ENCODE data around the gene ATP6V0D1.
"Not testable (repeated sequence)": the region's sequence is repeated elsewhere in the genome, so short reads cannot be mapped to it uniquely, and the experiment has no call there.

The ATP6V0D1 gene

DNA sequence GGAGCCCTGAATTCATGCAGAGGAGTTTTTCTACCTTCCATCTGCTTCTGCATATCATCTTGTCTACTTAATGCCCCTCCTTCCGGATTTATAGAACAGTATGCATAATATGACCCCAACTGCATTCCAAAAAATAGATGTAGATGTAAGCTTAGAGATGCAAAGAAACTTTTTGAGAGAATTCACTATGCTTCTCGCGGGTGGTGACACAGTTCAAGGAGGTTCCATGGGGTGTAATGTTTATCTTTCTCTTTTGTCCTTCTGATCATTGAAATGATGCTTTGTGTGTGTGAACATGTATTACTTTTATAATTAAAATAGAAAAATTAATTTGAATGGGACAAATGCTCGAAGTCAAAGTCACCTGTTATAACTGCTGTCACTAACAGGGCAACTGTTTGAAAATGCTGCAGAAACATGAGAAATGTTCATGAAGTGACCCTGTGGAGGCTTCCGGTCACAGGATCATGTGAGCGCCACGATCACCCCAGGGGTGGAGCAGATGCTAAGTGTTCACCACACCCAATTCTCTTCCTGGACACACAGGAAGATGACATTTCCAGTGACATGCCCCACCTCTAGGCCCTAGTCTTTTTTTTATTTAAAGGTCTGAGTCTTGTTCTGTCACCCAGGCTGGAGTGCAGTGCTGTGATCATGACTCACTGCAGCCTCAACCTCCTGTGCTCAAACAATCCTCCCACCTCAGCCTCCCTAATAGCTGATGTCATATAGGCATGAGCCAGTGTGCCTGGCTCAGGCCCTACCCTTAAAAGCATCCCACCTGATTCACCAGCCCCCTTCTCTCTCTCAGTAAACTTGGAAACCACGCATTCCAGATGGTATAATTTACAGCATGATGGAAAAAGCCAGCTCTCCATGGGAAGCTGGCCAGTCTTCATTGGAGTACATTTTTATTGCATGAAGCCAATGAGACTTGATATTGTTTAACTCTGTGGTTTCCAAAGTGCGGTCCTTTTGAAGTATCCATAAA, 23.4 kb upstream of the ATP6V0D1 start:
- DNase-seq (ENCODE audit: low spot score) = peak; percentile 23

- DNase-seq (ENCODE audit: low spot score) = no peak
Measured at GRCh38 chr16:67499106-67499505, 18.1 kb upstream of the ATP6V0D1 start.

- no peak for DNase-seq (ENCODE audit: low spot score)
Measured at GRCh38 chr16:67490335-67491096, 9.6 kb upstream of the ATP6V0D1 start.

GRCh38 chr16:67489401-67490083, 8.6 kb upstream of the ATP6V0D1 start:
- DNase-seq (ENCODE audit: low spot score) = no peak

DNA sequence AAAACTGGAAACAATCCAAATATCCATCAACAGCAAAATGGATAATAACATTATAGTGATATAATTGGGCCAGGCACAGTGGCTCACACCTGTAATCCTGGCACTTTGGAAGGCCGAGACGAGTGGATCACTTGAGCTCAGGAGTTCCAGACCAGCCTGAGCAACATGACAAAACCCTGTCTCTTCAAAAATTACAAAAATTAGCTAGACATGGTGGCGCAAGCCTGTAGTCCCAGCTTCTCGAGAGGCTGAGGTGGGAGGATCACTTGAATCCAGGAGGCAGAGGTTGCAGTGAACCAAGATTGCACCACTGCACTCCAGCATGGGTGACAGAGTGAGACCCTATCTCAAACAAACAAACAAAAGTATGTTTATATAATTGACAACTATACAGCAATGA, 6.6 kb upstream of the ATP6V0D1 start:
- DNase-seq (ENCODE audit: low spot score) = not testable (repeated sequence)

GRCh38 chr16:67486805-67487204, 5.8 kb upstream of the ATP6V0D1 start:
- no peak for DNase-seq (ENCODE audit: low spot score)

DNA sequence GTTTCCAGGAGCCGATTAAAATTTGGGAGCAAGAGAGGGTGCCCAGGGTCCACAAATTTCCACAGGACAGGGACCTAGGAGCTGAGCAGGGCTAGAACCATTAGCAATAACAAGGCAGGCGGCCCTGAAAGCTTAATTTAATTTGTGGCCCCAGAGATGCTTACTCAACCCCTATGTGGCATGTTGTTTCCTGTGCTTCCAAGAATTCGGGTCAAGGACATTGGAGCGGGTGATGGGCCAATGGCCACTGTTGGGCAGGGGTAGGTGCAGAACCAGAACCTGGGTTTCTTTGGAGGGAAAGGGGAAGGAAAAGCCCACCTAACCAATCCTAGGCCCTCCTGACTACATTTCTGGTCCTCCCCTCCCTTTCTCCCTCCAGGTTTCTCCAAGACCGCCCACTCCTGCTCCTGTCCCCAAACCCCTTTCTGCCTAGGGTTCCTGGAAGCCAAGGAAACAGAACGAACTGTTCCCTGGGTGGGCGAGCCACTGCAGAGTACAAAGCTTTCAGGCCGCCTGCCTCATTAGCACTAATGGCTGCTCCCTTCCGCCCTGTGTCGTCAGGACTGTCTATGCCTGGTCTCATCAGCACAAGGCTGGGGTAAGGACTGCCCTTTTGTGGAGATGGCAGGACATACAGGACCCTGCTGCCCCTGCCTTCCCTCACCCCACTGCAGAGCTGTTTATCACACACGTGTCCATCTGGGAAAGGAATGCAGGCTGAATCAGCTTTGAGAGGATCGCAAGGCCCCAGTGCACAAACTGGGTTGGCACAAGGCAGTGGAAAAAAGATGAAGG, 3.0 kb upstream of the ATP6V0D1 start:
- no peak for DNase-seq (ENCODE audit: low spot score)

DNA sequence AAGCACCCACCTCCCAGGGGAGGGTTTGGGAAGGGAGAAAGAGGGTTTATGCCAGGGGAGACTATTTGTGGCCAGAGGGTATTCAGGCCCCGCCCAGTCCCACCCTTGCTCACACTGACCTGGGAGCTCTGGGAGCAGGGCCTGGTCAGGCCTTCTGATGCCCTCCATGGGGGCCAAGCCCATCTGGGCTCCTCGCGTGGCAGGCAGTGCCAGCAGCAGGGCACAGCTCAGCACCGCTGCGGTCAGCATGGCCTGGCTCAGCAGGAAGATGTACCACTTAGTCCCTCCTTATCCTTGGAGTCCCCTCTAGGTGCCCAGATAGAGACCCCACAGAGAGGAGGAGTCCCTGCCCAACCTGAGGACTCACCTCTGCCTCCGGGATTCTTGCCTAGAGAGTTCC, 2.2 kb upstream of the ATP6V0D1 start, which contains the start of gene AGRP:
Gene AGRP, minus strand, starts transcription at position 398 of the 400 bp plus-strand sequence. Its CDS starts 149 bp downstream, at position 249.
- no peak for DNase-seq (ENCODE audit: low spot score)

DNA sequence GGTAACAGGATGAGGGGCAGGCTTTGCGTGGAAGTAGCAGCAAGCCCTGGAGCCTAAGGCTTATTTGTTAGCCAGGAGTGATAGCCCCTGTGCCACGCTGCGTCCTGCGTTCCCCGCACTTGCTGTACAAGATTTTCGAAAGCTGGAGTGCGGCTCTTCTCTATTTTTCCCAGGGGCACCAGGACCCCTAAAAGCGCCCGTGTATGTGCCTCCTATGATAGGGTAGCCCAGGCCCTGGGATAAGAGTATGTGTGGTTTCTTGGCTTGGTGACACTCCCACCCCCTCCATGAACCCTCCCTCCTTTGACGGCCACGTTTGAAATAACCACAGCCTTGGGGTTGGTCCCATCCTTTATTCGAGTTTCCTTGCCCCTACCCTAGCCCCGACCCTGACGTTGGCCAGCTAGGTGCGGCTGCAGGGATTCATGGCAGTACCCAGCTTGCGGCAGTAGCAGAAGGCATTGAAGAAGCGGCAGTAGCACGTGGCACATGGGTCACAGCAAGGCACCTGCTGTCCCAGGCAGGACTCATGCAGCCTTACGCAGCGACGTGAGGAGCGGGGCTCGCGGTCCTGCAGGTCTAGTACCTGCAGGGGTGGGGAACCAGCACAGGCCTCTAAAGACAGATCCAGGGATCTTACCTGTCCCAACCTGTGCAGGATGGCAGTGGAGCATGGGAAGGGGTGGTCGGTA, 1.4 kb upstream of the ATP6V0D1 start:
- no peak for DNase-seq (ENCODE audit: low spot score)

- DNase-seq (ENCODE audit: low spot score) = peak; percentile 60
Measured at GRCh38 chr16:67481561-67482232, 740 bp upstream of the ATP6V0D1 start.

DNA sequence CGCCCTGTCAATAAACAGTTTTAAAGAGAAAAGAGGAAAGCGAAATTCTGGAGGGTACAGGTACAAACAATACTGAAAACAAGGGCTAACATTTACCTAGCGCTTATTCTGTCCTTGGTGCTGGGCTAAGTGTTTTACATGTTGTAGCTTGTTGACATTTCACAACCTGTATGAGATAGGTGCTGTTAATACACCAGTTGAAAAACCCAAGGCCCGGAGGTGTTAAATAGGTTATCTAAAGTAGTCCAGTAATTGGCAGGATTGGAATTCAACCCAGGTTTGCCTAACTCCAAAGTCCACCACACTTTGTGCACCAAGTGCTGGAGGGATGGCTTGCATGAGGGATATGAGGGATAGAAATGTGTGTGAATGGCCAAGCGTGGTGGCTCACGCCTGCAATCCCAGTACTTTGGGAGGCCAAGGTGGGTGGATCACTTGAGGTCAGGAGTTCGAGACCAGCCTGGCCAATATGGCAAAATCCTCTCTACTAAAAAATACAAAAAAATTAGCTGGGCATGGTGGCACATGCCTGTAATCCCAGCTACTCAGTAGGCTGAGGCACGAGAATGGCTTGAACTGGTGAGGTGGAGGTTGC, 2.9 kb downstream of the ATP6V0D1 start:
- no peak for DNase-seq (ENCODE audit: low spot score)

- no peak for DNase-seq (ENCODE audit: low spot score)
Measured at GRCh38 chr16:67474551-67475455, 6.2 kb downstream of the ATP6V0D1 start.

- DNase-seq (ENCODE audit: low spot score) = no peak
Measured at GRCh38 chr16:67471758-67472384, 9.1 kb downstream of the ATP6V0D1 start.

GRCh38 chr16:67470359-67470758, 10.6 kb downstream of the ATP6V0D1 start:
- no peak for DNase-seq (ENCODE audit: low spot score)

DNA sequence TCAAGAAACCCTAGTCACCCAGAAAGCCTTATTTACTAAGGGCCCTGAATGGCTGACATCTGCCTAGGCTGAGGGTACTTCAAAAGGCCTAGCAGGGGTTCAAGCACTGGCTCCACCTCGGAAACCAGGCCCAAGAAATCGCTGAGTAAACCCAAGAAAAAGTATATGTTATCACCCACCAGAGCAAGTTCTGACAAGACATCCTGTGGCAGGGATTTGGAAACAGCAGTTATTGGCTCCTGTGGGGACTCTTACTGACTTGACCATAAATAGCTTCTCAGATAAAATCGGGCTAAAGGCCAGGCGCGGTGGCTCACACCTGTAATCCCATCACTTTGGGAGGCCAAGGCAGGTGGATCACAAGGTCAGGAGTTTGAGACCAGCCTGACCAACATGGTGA, 12.2 kb downstream of the ATP6V0D1 start:
- DNase-seq (ENCODE audit: low spot score) = no peak

DNA sequence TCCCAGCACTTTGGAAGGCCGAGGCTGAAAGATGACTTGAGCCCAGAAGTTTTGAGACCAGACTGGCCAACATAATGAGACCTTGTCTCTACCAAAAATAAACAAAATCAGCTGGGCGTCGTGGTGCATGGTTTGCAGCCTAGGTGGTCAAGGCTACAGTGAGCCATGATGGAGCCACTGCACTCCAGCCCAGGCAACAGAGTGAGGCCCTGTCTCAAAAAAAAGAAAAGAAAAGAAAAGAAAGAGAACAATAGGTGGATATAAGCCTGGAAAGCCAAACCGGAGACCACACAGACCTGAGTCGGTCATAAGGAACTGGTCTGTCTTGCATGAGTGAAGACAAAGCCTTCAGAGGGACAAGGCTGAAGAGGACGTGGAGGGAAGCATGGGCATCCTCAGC, 14.4 kb downstream of the ATP6V0D1 start:
- DNase-seq (ENCODE audit: low spot score) = no peak

GRCh38 chr16:67464565-67464964, 16.4 kb downstream of the ATP6V0D1 start:
- no peak for DNase-seq (ENCODE audit: low spot score)

DNA sequence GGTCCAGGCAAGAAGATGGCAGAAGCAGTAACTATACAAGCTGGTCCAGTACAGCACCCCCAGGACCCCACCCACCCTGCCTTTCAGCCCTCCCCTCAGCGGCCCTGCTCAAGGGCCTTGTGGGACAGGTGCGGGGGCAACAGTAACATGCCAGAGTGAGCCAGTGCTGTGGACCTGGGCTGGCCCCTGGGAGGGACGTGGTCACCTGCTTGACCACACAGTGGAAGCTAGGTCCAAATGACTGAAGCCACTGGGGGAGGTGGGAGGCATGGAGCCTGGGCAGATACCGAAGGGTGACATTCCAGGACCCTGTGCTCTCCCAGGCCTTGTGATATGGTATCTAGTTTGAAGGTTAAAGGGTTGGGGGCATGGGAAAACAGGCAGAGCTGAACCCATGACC, 17.3 kb downstream of the ATP6V0D1 start:
- no peak for DNase-seq (ENCODE audit: low spot score)

Data from RKO (cell line).